ENCODE measurements around the gene TXNDC5. TPM values are rescaled to one million over a fixed set of nuclear protein-coding genes. Genes with fewer than 3 reads are reported as not detected.

Gene TXNDC5
- total RNA-seq (2022; extraction: Qiagen RNA extraction; ENCODE audit: low read depth), result 116 to 155 TPM (median 145 TPM) in 5 replicates

DNA sequence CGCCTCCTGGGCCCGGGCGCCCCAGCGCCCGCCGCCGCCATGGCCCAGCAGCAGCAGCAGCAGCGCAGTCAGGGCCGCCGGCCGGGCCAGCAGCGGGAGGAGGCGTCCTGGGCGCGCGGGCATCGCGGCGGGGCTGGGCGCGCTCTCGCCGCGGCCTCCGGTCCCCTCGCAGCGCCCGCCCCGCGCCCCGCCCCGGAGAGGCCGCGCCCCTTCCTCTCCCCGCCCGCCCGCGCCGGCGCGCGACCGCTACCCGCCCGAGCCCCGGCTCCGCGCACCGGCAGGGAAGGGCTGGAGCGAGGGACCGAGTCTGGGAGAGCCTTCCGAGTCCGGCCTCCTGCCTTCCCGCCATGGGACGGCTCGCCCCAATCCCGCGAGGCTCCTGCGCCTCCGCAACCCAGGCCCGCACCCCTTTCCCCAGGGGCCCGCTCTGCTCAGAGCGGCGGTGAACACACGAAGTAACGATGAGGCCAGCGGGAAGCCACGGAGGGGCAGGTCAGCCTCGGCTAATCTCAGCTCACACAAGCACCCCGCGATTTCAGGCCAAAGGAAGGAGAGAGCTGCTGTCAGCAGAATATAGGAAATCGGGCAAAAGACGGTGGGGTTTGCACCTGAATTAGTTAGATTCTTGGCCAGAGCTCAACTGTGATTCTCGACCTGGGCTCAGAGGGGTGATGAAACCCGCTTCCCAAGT is at the start of gene TXNDC5:
TXNDC5 (minus strand) TSS at position 135 of the 691 bp plus-strand sequence; CDS start at position 123, 12 bp downstream.

Other genes with a start within 250 kb of the TXNDC5 start
- 12.7 to 21.8 TPM (median 19.4 TPM) in 5 replicates for gene BMP6, start 184.7 kb downstream of the TXNDC5 start, total RNA-seq (2022; extraction: Qiagen RNA extraction; ENCODE audit: low read depth)
- gene BLOC1S5, start 153.6 kb upstream of the TXNDC5 start, total RNA-seq (2022; extraction: Qiagen RNA extraction; ENCODE audit: low read depth), result 5.6 to 15.1 TPM (median 8.0 TPM) in 5 replicates
- gene EEF1E1, start 191.8 kb upstream of the TXNDC5 start, total RNA-seq (2022; extraction: Qiagen RNA extraction; ENCODE audit: low read depth), result 50.6 to 120 TPM (median 59.3 TPM) in 5 replicates

Measured in A549 treated with ZK216348 at 1 μM for 4 hours (cell line).